ENCODE measurements around the gene PRKCQ. TPM values are rescaled to one million over a fixed set of nuclear protein-coding genes. Genes with fewer than 3 reads are reported as not detected.

Gene PRKCQ
- total RNA-seq, 1 donor from 2014 or later, result 2.1 TPM

- H3K27me3 ChIP-seq (ENCODE audit: insufficient read depth, low read length), result peaks cover 4% of the 10 kb centered on the region
- H3K4me1 ChIP-seq (ENCODE audit: insufficient read depth, low read length), result no peaks in the 10 kb centered on the region
- H3K9me3 Mint-ChIP-seq (ENCODE audit: unreplicated experiment), result no peaks in the 10 kb centered on the region
- FAIRE-seq (no peak), DNase-seq (ENCODE audit: low read depth) (no peak)
- no peak overlapping the region for H3K9ac ChIP-seq (ENCODE audit: low read length)
- H4K20me1 ChIP-seq (ENCODE audit: insufficient read depth, low read length), result no peaks in the 10 kb centered on the region
- H3K27me3 Mint-ChIP-seq (ENCODE audit: low read depth, unreplicated experiment), result peaks cover 7% of the 10 kb centered on the region
- H3K27ac Mint-ChIP-seq (ENCODE audit: unreplicated experiment), result no peak overlapping the region
- H3K27ac ChIP-seq (ENCODE audit: low read depth, low read length), result no peak overlapping the region
- no peak overlapping the region for H3K4me2 ChIP-seq (ENCODE audit: low read length)
- H3K4me1 Mint-ChIP-seq (ENCODE audit: low read depth, unreplicated experiment), result no peaks in the 10 kb centered on the region
- H3K9me3 ChIP-seq (ENCODE audit: insufficient read depth, low read depth, low read length), result no peaks in the 10 kb centered on the region
- no peak for TF ChIP-seq CTCF (IDR thresholded peaks at IDR 0.05; ENCODE audit: insufficient read depth, low read depth, low read length)
- TF ChIP-seq EZH2 (IDR thresholded peaks at IDR 0.05; ENCODE audit: insufficient read depth, low read length), result no peak
- no peaks in the 10 kb centered on the region for H3K79me2 ChIP-seq (ENCODE audit: insufficient read depth, low read length)
- no peaks in the 10 kb centered on the region for H3K36me3 ChIP-seq (ENCODE audit: insufficient read depth, low read length)
- H3K4me3 Mint-ChIP-seq (ENCODE audit: unreplicated experiment), result no peak overlapping the region
- no peak overlapping the region for H2AFZ ChIP-seq (ENCODE audit: low read depth, low read length)
- H3K4me3 ChIP-seq (ENCODE audit: insufficient read depth, low read depth, low read length), result no peak overlapping the region
- no peaks in the 10 kb centered on the region for H3K36me3 Mint-ChIP-seq (ENCODE audit: low read depth, unreplicated experiment)
Measured at GRCh38 chr10:6602700-6603084, 22.6 kb upstream of the PRKCQ start.

- TF ChIP-seq CTCF (IDR thresholded peaks at IDR 0.05; ENCODE audit: insufficient read depth, low read depth, low read length) (no peak), EZH2 (IDR thresholded peaks at IDR 0.05; ENCODE audit: insufficient read depth, low read length) (no peak)
Measured at GRCh38 chr10:6602026-6602699, 22.1 kb upstream of the PRKCQ start.

GRCh38 chr10:6601246-6601805 lies 21.2 kb upstream of the PRKCQ start:
- H3K9me3 ChIP-seq (ENCODE audit: insufficient read depth, low read depth, low read length), result no peaks in the 10 kb centered on the region
- no peaks in the 10 kb centered on the region for H3K36me3 ChIP-seq (ENCODE audit: insufficient read depth, low read length)
- H3K27ac Mint-ChIP-seq (ENCODE audit: unreplicated experiment), result no peak overlapping the region
- H3K27me3 Mint-ChIP-seq (ENCODE audit: low read depth, unreplicated experiment), result peaks cover 7% of the 10 kb centered on the region
- H3K9me3 Mint-ChIP-seq (ENCODE audit: unreplicated experiment), result no peaks in the 10 kb centered on the region
- no peak overlapping the region for H3K4me2 ChIP-seq (ENCODE audit: low read length)
- H3K79me2 ChIP-seq (ENCODE audit: insufficient read depth, low read length), result no peaks in the 10 kb centered on the region
- H3K9ac ChIP-seq (ENCODE audit: low read length), result no peak overlapping the region
- no peaks in the 10 kb centered on the region for H3K36me3 Mint-ChIP-seq (ENCODE audit: low read depth, unreplicated experiment)
- no peaks in the 10 kb centered on the region for H4K20me1 ChIP-seq (ENCODE audit: insufficient read depth, low read length)
- H3K4me1 ChIP-seq (ENCODE audit: insufficient read depth, low read length), result no peaks in the 10 kb centered on the region
- H3K4me1 Mint-ChIP-seq (ENCODE audit: low read depth, unreplicated experiment), result no peaks in the 10 kb centered on the region
- no peak overlapping the region for H2AFZ ChIP-seq (ENCODE audit: low read depth, low read length)
- H3K27me3 ChIP-seq (ENCODE audit: insufficient read depth, low read length), result peaks cover 4% of the 10 kb centered on the region
- DNase-seq (ENCODE audit: low read depth), result no peak
- no peak overlapping the region for H3K27ac ChIP-seq (ENCODE audit: low read depth, low read length)
- no peak for TF ChIP-seq EZH2 (IDR thresholded peaks at IDR 0.05; ENCODE audit: insufficient read depth, low read length)
- no peak for TF ChIP-seq CTCF (IDR thresholded peaks at IDR 0.05; ENCODE audit: insufficient read depth, low read depth, low read length)
- no peak overlapping the region for H3K4me3 Mint-ChIP-seq (ENCODE audit: unreplicated experiment)
- H3K4me3 ChIP-seq (ENCODE audit: insufficient read depth, low read depth, low read length), result no peak overlapping the region
- FAIRE-seq, result no peak

More at GRCh38 chr10:6602026-6602699, 22.1 kb upstream of the PRKCQ start:
- no peaks in the 10 kb centered on the region for H3K9me3 Mint-ChIP-seq (ENCODE audit: unreplicated experiment)
- DNase-seq (ENCODE audit: low read depth) (no peak), FAIRE-seq (no peak)
- Histone ChIP-seq H3K4me1 (ENCODE audit: insufficient read depth, low read length) (no peaks in the 10 kb centered on the region), H3K4me3 (ENCODE audit: insufficient read depth, low read depth, low read length) (no peak overlapping the region), H4K20me1 (ENCODE audit: insufficient read depth, low read length) (no peaks in the 10 kb centered on the region), H3K9me3 (ENCODE audit: insufficient read depth, low read depth, low read length) (no peaks in the 10 kb centered on the region), H2AFZ (ENCODE audit: low read depth, low read length) (no peak overlapping the region), H3K27me3 (ENCODE audit: insufficient read depth, low read length) (peaks cover 4% of the 10 kb centered on the region), H3K4me2 (ENCODE audit: low read length) (no peak overlapping the region), H3K27ac (ENCODE audit: low read depth, low read length) (no peak overlapping the region), H3K9ac (ENCODE audit: low read length) (no peak overlapping the region), H3K36me3 (ENCODE audit: insufficient read depth, low read length) (no peaks in the 10 kb centered on the region), H3K79me2 (ENCODE audit: insufficient read depth, low read length) (no peaks in the 10 kb centered on the region)
- H3K27me3 Mint-ChIP-seq (ENCODE audit: low read depth, unreplicated experiment), result peaks cover 7% of the 10 kb centered on the region
- H3K27ac Mint-ChIP-seq (ENCODE audit: unreplicated experiment), result no peak overlapping the region
- no peaks in the 10 kb centered on the region for H3K36me3 Mint-ChIP-seq (ENCODE audit: low read depth, unreplicated experiment)
- H3K4me3 Mint-ChIP-seq (ENCODE audit: unreplicated experiment), result no peak overlapping the region
- no peaks in the 10 kb centered on the region for H3K4me1 Mint-ChIP-seq (ENCODE audit: low read depth, unreplicated experiment)
